Activated naive CD4-positive, alpha-beta T cell treated with Interleukin-2 at 50 U/mL for 16 hours (primary cell): ENCODE data around the gene ACADSB.
A peak's percentile ranks its signal among the peaks of the same experiment; 100 is the strongest.

ENCODE experiments used
- DNase-seq: peaks from one replicate; pipeline ENCODE4 v3.0.0-alpha.2; 2020

The ACADSB gene

GRCh38 chr10:123008355-123009104 lies at the start of gene ACADSB, which contains the start of gene IKZF5:
Gene ACADSB (plus strand): TSS chr10:123009006. CDS start chr10:123009030, 24 bp downstream.
Gene IKZF5 (minus strand): TSS chr10:123008795. CDS start chr10:122998625, 10,170 bp downstream.
- peak; percentile 96 for DNase-seq

- no peak for DNase-seq
Measured at GRCh38 chr10:122962405-122962804, 46.4 kb upstream of the ACADSB start.

- no peak for DNase-seq
Measured at GRCh38 chr10:122966879-122967278, 41.9 kb upstream of the ACADSB start.

GRCh38 chr10:122968698-122969097 lies 40.1 kb upstream of the ACADSB start:
- DNase-seq: no peak

GRCh38 chr10:122974023-122974422 lies 34.8 kb upstream of the ACADSB start:
- DNase-seq: no peak

GRCh38 chr10:122974543-122975064 lies 34.2 kb upstream of the ACADSB start:
- no peak for DNase-seq

GRCh38 chr10:122980209-122981065 lies 28.4 kb upstream of the ACADSB start, which contains the start of gene PSTK:
Gene PSTK (plus strand): TSS chr10:122980401. CDS start chr10:122980480, 79 bp downstream.
- peak; percentile 87 for DNase-seq

- no peak for DNase-seq
Measured at GRCh38 chr10:122981066-122981464, 27.7 kb upstream of the ACADSB start.

GRCh38 chr10:122983898-122984297 lies 24.9 kb upstream of the ACADSB start:
- DNase-seq: no peak

GRCh38 chr10:122984708-122985107 lies 24.1 kb upstream of the ACADSB start:
- DNase-seq: no peak

GRCh38 chr10:122986335-122986734 lies 22.5 kb upstream of the ACADSB start:
- DNase-seq: no peak

- DNase-seq: no peak
Measured at GRCh38 chr10:122988501-122988900, 20.3 kb upstream of the ACADSB start.

GRCh38 chr10:122990278-122990677 lies 18.5 kb upstream of the ACADSB start:
- no peak for DNase-seq

GRCh38 chr10:122992031-122992585 lies 16.7 kb upstream of the ACADSB start:
- no peak for DNase-seq

GRCh38 chr10:122993797-122994336 lies 14.9 kb upstream of the ACADSB start:
- no peak for DNase-seq

GRCh38 chr10:122995936-122996335 lies 12.9 kb upstream of the ACADSB start:
- DNase-seq: no peak

GRCh38 chr10:122997864-122998263 lies 10.9 kb upstream of the ACADSB start:
- DNase-seq: no peak

- DNase-seq: no peak
Measured at GRCh38 chr10:122998360-122998917, 10.4 kb upstream of the ACADSB start.

- DNase-seq: no peak
Measured at GRCh38 chr10:122998934-122999333, 9.9 kb upstream of the ACADSB start.

GRCh38 chr10:122999347-122999746 lies 9.5 kb upstream of the ACADSB start:
- no peak for DNase-seq

GRCh38 chr10:123000155-123000554 lies 8.7 kb upstream of the ACADSB start:
- DNase-seq: no peak

GRCh38 chr10:123001370-123001769 lies 7.4 kb upstream of the ACADSB start:
- DNase-seq: no peak

- no peak for DNase-seq
Measured at GRCh38 chr10:123004298-123004697, 4.5 kb upstream of the ACADSB start.
